Loucy (cell line): ENCODE measurements around the gene ANKDD1B.

Source experiments
- CTCF ChIP-seq: fragments of 200-600 bp; sonication (generic); conservative IDR thresholded peaks from 2 replicates; pipeline ENCODE4 v1.5.1; 2014; ENCODE audit warnings: mild to moderate bottlenecking, antibody characterized with exemption, low read length
- EZH2phosphoT487 ChIP-seq: fragments of 200-600 bp; IDR thresholded peaks from 2 replicates; pipeline ENCODE4 v1.6.1; 2018; ENCODE audit warnings: antibody characterized with exemption, mild to moderate bottlenecking, moderate library complexity, borderline replicate concordance

GRCh38 chr5:75566710-75567309, 44.4 kb upstream of the ANKDD1B start:
- no peak for TF ChIP-seq CTCF
- TF ChIP-seq EZH2phosphoT487, result no peak
